Femur (tissue), 1 donor: Measurements from ENCODE around the gene RAB1A.
"Not testable (repeated sequence)": the region's sequence is repeated elsewhere in the genome, so short reads cannot be mapped to it uniquely, and the experiment has no call there.

ENCODE experiments used
- DNase-seq: peaks from one replicate; pipeline ENCODE4 v3.0.0-alpha.2; 2017

Gene RAB1A

DNA sequence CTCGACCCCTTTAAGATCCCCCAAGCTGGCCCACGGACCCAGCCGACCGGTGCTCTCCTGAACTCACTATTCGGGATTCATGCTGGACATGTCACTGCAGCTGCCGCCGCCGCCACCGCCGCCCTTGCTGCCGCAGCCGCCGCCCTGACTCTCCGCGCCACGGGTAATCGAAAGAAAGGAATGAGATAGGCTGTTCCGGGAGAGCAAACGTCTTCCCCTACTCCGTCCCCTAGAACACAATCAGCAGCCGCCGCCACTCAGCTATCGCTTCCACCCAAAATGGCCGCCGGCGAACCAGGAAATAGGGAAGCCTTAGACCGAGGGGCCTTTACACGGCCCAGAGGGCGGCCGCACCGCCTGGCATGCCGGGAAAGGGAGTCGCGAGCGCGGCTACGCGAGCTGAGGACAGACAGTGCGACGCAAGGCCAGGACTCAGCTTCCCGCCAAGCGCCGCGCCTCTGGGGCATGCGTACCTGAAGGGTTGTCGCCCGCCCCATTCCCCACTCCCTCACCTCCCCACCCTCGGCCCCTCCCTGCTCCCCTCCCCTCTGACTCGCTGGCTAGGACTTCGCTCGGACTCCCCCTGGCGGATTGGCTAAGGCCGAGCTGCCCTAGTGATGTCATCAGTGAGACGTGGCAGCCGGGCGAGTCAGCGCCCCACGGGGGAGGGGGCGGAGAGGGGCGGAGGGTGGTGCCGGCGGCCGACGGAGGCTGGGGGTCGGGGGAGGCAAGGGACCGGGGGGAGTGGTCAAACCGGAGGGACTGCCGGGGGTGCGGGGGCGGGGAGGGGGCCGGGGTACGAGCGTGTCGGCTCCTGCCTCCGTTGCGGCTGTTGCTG, at the start of gene RAB1A:
RAB1A (minus strand) TSS at position 281 of the 838 bp plus-strand sequence; CDS start at position 90, 191 bp downstream.
- peak; percentile 100 for DNase-seq

DNA sequence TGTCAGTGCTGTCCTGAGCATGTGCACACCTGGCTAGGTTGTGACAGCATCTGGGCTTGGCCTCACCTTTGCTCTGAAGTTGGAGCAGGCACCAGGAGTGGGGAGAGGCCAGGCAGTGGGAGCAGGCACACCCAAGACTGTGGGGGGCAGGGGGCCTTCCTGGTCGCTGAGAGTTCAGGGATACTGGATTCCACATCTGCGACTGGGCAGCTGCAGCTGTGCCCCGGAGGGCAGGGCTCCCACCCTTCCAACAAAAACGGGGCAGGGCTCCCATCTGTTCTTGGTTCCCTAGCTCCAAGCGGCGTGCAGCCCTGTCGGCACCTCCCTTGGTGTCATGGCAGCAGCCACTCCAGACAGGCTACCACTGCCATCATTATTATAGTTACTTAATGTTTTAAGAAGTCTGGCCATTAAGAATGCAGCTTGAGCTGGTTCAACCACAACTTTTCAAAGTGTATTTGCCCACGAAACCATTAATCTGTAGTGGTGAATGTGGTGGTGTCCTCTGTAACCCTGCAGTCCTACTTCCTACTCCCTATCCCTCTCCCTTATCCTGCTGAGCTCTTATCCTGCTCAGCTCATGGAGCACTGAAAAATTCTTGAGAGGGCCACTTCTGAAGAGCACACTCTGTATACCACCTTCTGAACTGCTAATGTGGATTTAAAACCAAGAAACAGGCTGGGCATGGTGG, 48.0 kb upstream of the RAB1A start:
- DNase-seq, result no peak

DNA sequence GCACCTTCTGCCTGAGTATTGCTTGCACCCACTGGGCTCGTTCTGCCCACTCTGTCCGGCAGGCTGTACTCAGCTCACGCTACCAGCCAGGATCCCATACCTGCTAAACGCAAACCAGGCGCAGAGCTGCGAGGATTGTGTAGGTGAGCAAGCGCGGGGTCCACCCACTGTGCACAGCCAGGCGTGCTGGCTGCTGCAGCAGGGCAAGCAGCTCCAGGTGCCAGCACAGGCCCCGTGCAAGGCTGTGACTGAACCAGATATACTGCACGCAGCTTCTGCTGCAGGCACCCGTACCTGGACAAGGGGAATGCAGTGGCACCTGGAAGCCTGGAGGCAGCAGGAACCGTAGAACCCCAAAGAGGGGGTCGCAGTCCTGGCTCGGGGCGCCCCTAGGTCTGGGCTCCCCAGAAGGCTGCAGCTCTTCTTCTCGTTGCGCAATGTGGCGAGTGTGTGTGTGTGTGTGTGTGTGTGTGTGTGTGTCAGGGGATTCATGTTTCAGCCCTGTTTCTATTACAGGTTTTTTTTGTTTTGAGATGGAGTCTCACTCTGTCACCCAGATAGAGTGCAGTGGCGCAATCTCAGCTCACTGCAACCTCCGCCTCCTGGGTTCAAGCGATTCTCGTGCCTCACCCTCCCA, 46.1 kb upstream of the RAB1A start:
- no peak for DNase-seq

GRCh38 chr2:65174031-65174430, 44.1 kb upstream of the RAB1A start:
- not testable (repeated sequence) for DNase-seq

GRCh38 chr2:65172994-65173790, 43.3 kb upstream of the RAB1A start:
- no peak for DNase-seq

DNA sequence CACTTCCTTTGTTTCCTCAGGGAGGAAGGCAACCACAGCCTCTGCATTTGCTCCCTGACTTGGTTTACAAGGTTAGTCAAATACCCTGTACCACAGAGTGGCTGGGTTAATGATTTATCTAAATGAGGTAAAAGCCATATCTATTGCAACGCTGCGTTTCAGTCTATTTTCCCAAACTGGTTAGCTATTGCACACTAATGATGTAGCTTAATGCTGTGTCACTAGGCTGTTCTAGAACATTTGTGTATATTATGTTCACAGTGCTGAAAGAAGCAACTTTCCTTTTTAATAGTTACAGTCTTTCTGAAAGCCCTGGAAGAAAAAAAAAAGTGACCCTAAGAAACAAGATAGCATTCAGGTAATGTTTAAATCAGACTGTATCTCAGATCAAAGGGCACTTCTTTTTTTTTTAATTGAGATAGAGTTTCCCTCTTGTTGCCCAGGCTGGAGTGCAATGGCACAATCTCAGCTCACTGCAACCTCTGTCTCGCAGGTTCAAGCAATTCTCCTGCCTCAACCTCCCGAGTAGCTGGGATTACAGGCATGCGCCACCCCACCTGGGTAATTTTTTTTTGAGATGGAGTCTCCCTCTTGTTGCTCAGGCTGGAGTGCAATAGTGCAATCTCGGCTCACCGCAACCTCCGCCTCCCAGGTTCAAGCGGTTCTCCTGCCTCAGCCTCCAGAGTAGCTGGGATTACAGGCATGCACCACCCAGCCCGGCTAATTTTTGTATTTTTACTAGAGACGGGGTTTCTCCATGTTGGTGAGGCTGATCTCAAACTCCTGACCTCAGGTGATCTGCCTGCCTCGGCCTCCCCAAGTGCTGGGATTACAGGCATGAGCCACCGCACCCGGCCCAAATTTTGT, 40.9 kb upstream of the RAB1A start:
- DNase-seq, result not testable (repeated sequence)

DNA sequence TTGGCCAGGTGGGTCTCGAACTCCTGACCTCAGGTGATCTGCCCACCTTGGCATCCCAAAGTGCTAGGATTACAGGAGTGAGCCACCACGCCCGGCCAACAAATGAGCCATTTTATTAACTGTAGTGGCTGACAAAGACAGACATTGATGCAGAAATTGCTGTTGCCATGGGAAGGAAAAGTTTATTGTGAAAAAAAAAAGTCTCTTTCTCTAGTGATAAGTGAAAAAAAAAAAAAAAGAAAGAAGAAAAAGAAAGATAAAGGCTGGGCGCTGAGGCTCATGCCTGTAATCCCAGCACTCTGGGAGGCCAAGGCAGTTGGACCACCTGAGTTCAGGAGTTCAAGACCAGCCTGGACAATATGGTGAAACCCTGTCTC, 39.8 kb upstream of the RAB1A start:
- no peak for DNase-seq

DNA sequence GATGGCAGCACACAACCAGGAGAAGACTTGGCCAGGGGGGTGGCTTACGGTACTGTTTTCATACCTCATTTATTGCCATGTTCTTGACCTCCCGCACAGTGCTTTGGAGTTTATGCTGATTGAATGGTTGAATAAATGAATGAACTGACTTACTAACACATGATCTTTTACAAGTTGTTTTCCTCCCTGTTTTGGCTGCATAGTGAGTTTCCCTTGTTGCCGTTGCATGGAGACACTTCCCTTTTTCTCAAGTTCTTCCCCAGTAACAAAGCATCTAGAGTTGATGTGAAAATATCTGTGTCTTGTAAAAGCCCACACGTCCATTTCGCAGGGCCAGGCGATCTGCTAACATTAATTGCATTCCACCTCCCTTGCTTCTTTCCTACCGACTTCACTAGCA, 35.7 kb upstream of the RAB1A start:
- DNase-seq, result no peak

DNA sequence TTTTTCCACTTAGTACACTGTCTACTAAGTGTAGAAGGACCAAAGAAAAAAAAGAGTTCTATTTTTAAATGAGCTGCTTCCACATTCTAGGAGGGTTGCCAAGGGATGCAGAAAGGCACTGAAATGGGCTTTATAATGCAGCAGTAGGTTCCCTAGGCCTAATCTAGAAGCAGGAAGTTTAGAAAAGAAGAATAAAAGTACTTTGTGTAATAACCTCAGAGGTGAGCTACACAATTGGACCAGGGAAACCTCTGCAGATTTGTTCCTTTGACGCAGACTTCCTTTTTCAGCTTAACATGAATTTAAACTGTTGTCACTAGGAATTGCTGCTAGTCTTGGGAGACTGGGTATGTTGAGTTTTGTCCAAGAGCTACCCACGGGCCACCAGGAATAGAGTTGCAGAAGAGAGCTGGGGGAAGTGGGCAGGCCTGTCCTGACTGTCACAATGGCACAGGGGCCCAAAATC, 34.6 kb upstream of the RAB1A start:
- DNase-seq, result no peak

GRCh38 chr2:65161551-65162100, 31.7 kb upstream of the RAB1A start:
- no peak for DNase-seq

GRCh38 chr2:65159906-65160305, 30.0 kb upstream of the RAB1A start:
- peak; percentile 34 for DNase-seq

DNA sequence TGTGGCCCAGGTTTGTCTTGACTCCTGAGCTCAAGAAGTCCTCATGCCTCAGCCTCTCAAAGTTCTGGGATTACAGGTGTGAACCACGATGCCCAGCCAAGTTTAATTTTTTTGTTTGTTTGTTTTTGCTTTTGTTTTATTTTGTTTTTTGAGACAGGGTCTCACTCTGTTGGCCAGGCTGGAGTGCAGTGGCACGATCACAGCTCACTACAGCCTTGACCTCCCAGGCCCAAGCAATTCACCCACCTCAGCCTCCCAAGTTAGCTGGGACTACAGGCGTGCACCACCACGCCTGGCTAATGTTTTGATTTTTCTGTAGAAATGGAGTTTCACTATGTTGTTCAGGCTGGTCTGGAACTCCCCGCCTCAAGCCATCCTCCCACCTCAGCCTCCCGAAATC, 29.4 kb upstream of the RAB1A start:
- no peak for DNase-seq

GRCh38 chr2:65158557-65158956, 28.7 kb upstream of the RAB1A start:
- no peak for DNase-seq

DNA sequence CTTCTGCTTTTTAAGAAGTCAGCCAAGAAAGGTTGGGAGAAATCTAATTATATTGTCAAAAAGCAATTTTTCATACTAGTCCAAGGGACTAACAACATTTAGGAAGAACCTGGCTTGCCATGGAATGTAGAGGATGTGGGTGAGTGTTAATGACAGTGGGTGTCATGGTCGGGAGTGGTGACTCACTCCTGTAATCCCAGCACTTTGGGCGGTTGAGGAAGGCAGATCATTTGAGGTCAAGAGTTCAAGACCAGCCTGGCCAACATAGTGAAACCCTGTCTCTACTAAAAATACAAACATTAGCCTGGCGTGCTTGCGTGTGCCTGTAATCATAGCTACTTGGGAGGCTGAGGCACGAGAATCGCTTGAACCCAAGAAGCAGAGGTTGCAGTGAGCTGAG, 27.9 kb upstream of the RAB1A start:
- not testable (repeated sequence) for DNase-seq

GRCh38 chr2:65156041-65156440, 26.1 kb upstream of the RAB1A start:
- DNase-seq, result no peak

GRCh38 chr2:65153515-65153914, 23.6 kb upstream of the RAB1A start:
- no peak for DNase-seq

- no peak for DNase-seq
Measured at GRCh38 chr2:65146078-65146477, 16.2 kb upstream of the RAB1A start.

GRCh38 chr2:65144571-65144970, 14.7 kb upstream of the RAB1A start:
- DNase-seq, result no peak

- no peak for DNase-seq
Measured at GRCh38 chr2:65142515-65142914, 12.6 kb upstream of the RAB1A start.

- DNase-seq, result no peak
Measured at GRCh38 chr2:65137197-65137775, 7.4 kb upstream of the RAB1A start.

DNA sequence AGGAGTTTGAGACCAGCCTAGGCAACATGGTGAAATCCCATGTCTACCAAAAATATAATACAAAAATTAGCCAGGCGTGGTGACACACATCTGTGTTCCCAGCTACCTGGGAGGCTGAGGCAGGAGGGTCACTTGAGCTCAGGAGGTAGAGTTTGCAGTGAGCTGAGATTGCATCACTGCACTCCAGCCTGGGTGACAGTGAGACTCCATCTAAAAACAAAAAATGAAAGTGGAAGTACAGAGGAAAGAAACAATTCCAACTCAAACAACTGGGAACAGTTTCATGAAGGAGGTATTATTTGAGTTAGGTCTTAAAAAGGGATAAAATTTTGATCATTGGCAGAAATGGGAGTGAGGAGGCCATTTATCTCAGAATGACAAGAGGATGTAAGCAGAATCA, 6.3 kb upstream of the RAB1A start:
- DNase-seq, result no peak
